ENCODE measurements around the gene RFXAP. TPM values are rescaled to one million over a fixed set of nuclear protein-coding genes. Genes with fewer than 3 reads are reported as not detected.

The RFXAP gene
- total and polyA plus RNA-seq, 2 donors from 2014 or later, result 2.3 to 6.3 TPM

GRCh38 chr13:36857253-36857652 is 38.2 kb downstream of the RFXAP start:
- no peaks in the 10 kb centered on the region for H3K27me3 ChIP-seq (ENCODE audit: control insufficient read depth, insufficient read depth, low read length)
- TF ChIP-seq CTCF (IDR thresholded peaks at IDR 0.05; ENCODE audit: borderline replicate concordance, extremely low read depth, insufficient read depth), result no peak
- no peak overlapping the region for H3K27ac ChIP-seq (ENCODE audit: low read depth in 2 of 2, low read length in 2 of 2)
- H3K9ac ChIP-seq (ENCODE audit: low read length in 3 of 3), result no peak overlapping the region
- H3K4me3 ChIP-seq (ENCODE audit: low read length in 3 of 3), result no peak overlapping the region
- H3K9me3 ChIP-seq (ENCODE audit: control insufficient read depth in 2 of 3, insufficient read depth in 1 of 3, low read length in 3 of 3), result no peaks in the 10 kb centered on the region
- DNase-seq (no peak), FAIRE-seq (no peak)
- no peaks in the 10 kb centered on the region for H3K36me3 ChIP-seq (ENCODE audit: control insufficient read depth in 2 of 3, insufficient read depth in 3 of 3, low read length in 3 of 3)
- peaks cover 0 to 2% (median 0%) of the 10 kb centered on the region in 3 donors for H3K4me1 ChIP-seq (ENCODE audit: control insufficient read depth in 2 of 3, insufficient read depth in 2 of 3, low read depth in 1 of 3, low read length in 3 of 3)
- intact Hi-C loops (cut with DNase I), result no loop called here

GRCh38 chr13:36858290-36858689 is 39.3 kb downstream of the RFXAP start:
- no peak for FAIRE-seq

GRCh38 chr13:36859259-36859658 is 40.2 kb downstream of the RFXAP start:
- H3K9ac ChIP-seq (ENCODE audit: low read length in 3 of 3), result no peak overlapping the region
- no peaks in the 10 kb centered on the region for H3K9me3 ChIP-seq (ENCODE audit: control insufficient read depth in 2 of 3, insufficient read depth in 1 of 3, low read length in 3 of 3)
- FAIRE-seq (no peak), DNase-seq (no peak)
- TF ChIP-seq CTCF (IDR thresholded peaks at IDR 0.05; ENCODE audit: borderline replicate concordance, extremely low read depth, insufficient read depth), result no peak
- H3K36me3 ChIP-seq (ENCODE audit: control insufficient read depth in 2 of 3, insufficient read depth in 3 of 3, low read length in 3 of 3), result peaks cover 0 to 3% (median 0%) of the 10 kb centered on the region in 3 donors
- H3K4me3 ChIP-seq (ENCODE audit: low read length in 3 of 3), result no peak overlapping the region
- intact Hi-C loops (cut with DNase I), result no loop called here
- peaks cover 0 to 2% (median 0%) of the 10 kb centered on the region in 3 donors for H3K4me1 ChIP-seq (ENCODE audit: control insufficient read depth in 2 of 3, insufficient read depth in 2 of 3, low read depth in 1 of 3, low read length in 3 of 3)
- no peaks in the 10 kb centered on the region for H3K27me3 ChIP-seq (ENCODE audit: control insufficient read depth, insufficient read depth, low read length)
- H3K27ac ChIP-seq (ENCODE audit: low read depth in 2 of 2, low read length in 2 of 2), result no peak overlapping the region

More at GRCh38 chr13:36858290-36858689, 39.3 kb downstream of the RFXAP start:
- no peaks in the 10 kb centered on the region for H3K27me3 ChIP-seq (ENCODE audit: control insufficient read depth, insufficient read depth, low read length)
- intact Hi-C loops (cut with DNase I), result no loop called here
- no peaks in the 10 kb centered on the region for H3K9me3 ChIP-seq (ENCODE audit: control insufficient read depth in 2 of 3, insufficient read depth in 1 of 3, low read length in 3 of 3)
- DNase-seq, result peak in 2 of 5 donors; percentile 74 to 83
- TF ChIP-seq CTCF (IDR thresholded peaks at IDR 0.05; ENCODE audit: borderline replicate concordance, extremely low read depth, insufficient read depth), result peak; percentile 52
- no peak overlapping the region for H3K4me3 ChIP-seq (ENCODE audit: low read length in 3 of 3)
- H3K27ac ChIP-seq (ENCODE audit: low read depth in 2 of 2, low read length in 2 of 2), result no peak overlapping the region
- no peak overlapping the region for H3K9ac ChIP-seq (ENCODE audit: low read length in 3 of 3)
- H3K36me3 ChIP-seq (ENCODE audit: control insufficient read depth in 2 of 3, insufficient read depth in 3 of 3, low read length in 3 of 3), result peaks cover 0 to 1% (median 0%) of the 10 kb centered on the region in 3 donors
- H3K4me1 ChIP-seq (ENCODE audit: control insufficient read depth in 2 of 3, insufficient read depth in 2 of 3, low read depth in 1 of 3, low read length in 3 of 3), result peaks cover 0 to 2% (median 0%) of the 10 kb centered on the region in 3 donors

All from kidney (tissue), 14 donors.